ENCODE results near the gene CYP4F22. TPM values are rescaled to one million over a fixed set of nuclear protein-coding genes. Genes with fewer than 3 reads are reported as not detected.
A peak's percentile ranks its signal among the peaks of the same experiment; 100 is the strongest.

CYP4F22 gene
- total RNA-seq, 4 donors from 2014 or later = 0.30 TPM; not detected in 3

- H3K4me3 ChIP-seq = no peak overlapping the region
- peak overlapping the region in 1 of 4 donors; percentile 12 for H3K27ac ChIP-seq
- no peak for DNase-seq (ENCODE audit: low spot score in 2 of 2)
- H3K4me1 ChIP-seq = peaks cover 0 to 9% (median 4%) of the 10 kb centered on the region in 4 donors
- no peak for TF ChIP-seq POLR2A (IDR thresholded peaks at IDR 0.05)
- TF ChIP-seq CTCF (IDR thresholded peaks at IDR 0.05) = no peak
- peak in 1 of 2 donors; percentile 32 for TF ChIP-seq EP300 (IDR thresholded peaks at IDR 0.05)
- no peaks in the 10 kb centered on the region for H3K9me3 ChIP-seq
- 49 to 53% methylated on average over 8 of the region's 8 CpGs for WGBS, 2 donors
- H3K27me3 ChIP-seq = peaks cover 0 to 85% of the 10 kb centered on the region in 2 donors
- H3K36me3 ChIP-seq = no peaks in the 10 kb centered on the region
Observed at GRCh38 chr19:15466851-15467733, 41.2 kb upstream of the CYP4F22 start.

GRCh38 chr19:15467734-15468214, 40.6 kb upstream of the CYP4F22 start:
- H3K9me3 ChIP-seq = peaks cover 0 to 4% (median 0%) of the 10 kb centered on the region in 4 donors
- no peak overlapping the region for H3K4me3 ChIP-seq
- TF ChIP-seq CTCF (IDR thresholded peaks at IDR 0.05) (no peak), EP300 (IDR thresholded peaks at IDR 0.05) (no peak), POLR2A (IDR thresholded peaks at IDR 0.05) (no peak)
- WGBS, 2 donors = 75 to 79% methylated on average over 6 of the region's 6 CpGs
- H3K4me1 ChIP-seq = peaks cover 0 to 9% (median 4%) of the 10 kb centered on the region in 4 donors
- H3K27ac ChIP-seq = no peak overlapping the region
- no peak for DNase-seq (ENCODE audit: low spot score in 2 of 2)
- no peaks in the 10 kb centered on the region for H3K36me3 ChIP-seq
- peaks cover 0 to 88% of the 10 kb centered on the region in 2 donors for H3K27me3 ChIP-seq

GRCh38 chr19:15468675-15469512, 39.4 kb upstream of the CYP4F22 start:
- peak overlapping the region in 1 of 4 donors; percentile 38 for H3K4me3 ChIP-seq
- H3K36me3 ChIP-seq = no peaks in the 10 kb centered on the region
- DNase-seq (ENCODE audit: low spot score in 2 of 2) = no peak
- peaks cover 0 to 84% of the 10 kb centered on the region in 2 donors for H3K27me3 ChIP-seq
- peaks cover 0 to 9% (median 4%) of the 10 kb centered on the region in 4 donors for H3K4me1 ChIP-seq
- no peak for TF ChIP-seq EP300 (IDR thresholded peaks at IDR 0.05)
- TF ChIP-seq CTCF (IDR thresholded peaks at IDR 0.05) = no peak
- no peak for TF ChIP-seq POLR2A (IDR thresholded peaks at IDR 0.05)
- H3K9me3 ChIP-seq = peaks cover 0 to 7% (median 0%) of the 10 kb centered on the region in 4 donors
- H3K27ac ChIP-seq = no peak overlapping the region
- WGBS, 2 donors = 53 to 62% methylated on average over 12 of the region's 12 CpGs

- peaks cover 0 to 9% (median 4%) of the 10 kb centered on the region in 4 donors for H3K4me1 ChIP-seq
- no peak overlapping the region for H3K27ac ChIP-seq
- H3K27me3 ChIP-seq = peaks cover 0 to 76% of the 10 kb centered on the region in 2 donors
- TF ChIP-seq POLR2A (IDR thresholded peaks at IDR 0.05) = no peak
- TF ChIP-seq CTCF (IDR thresholded peaks at IDR 0.05) = no peak
- no peak for TF ChIP-seq EP300 (IDR thresholded peaks at IDR 0.05)
- H3K4me3 ChIP-seq = peak overlapping the region in 2 of 4 donors; percentile 21 to 38
- DNase-seq (ENCODE audit: low spot score in 2 of 2) = no peak
- 3% methylated on average over 24 to 33 of the region's 65 CpGs for WGBS, 2 donors
- H3K9me3 ChIP-seq = peaks cover 0 to 7% (median 0%) of the 10 kb centered on the region in 4 donors
- H3K36me3 ChIP-seq = no peaks in the 10 kb centered on the region
Observed at GRCh38 chr19:15469513-15470297, 38.6 kb upstream of the CYP4F22 start.

Data from tibial nerve (tissue), 4 donors.